ENCODE results near the gene DSCAML1.
"Not testable (repeated sequence)": the region's sequence is repeated elsewhere in the genome, so short reads cannot be mapped to it uniquely, and the experiment has no call there.

The DSCAML1 gene

DNA sequence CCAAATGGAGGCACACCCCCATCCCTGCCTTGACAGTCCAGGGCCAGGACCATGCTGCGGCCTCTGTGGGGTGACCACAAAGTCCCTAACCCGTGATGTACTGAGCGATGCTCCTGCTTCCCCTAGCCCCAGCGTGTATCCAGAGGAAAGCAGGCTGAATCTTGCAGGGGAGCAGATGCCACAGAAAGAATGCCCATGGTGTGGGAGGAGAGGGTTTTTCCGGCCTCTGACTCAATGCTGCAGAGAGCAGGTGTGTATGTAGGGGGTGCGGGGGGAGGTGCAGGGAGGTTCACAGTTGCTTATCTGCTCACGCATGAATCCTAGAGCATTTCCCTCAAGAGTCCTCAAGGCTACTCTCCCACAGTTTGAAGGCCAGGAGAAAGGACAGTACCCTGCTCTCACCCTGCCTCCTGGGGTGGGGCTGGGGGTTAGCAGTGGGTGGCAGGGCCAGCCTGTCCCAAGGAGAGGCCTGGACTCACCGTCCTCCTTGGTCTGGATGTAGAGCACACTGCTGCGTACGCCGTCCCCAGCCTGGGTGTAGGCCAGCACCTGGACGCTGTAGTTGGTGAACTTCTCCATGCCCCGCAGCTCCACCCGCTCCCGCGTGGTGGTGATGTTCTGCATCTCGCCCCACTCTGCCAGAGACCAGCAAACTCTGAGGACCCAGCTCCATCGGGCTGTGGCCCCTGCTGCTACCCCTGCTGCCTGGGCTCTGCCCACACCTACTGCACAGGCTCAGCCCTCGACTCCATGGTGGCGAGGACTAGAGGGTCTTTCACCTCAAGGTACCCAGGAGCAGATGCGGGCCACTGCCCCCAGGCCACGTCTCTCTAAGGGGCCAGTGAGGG, 338.5 kb downstream of the DSCAML1 start:
- DNase-seq = peak; percentile 43 to 69

DNA sequence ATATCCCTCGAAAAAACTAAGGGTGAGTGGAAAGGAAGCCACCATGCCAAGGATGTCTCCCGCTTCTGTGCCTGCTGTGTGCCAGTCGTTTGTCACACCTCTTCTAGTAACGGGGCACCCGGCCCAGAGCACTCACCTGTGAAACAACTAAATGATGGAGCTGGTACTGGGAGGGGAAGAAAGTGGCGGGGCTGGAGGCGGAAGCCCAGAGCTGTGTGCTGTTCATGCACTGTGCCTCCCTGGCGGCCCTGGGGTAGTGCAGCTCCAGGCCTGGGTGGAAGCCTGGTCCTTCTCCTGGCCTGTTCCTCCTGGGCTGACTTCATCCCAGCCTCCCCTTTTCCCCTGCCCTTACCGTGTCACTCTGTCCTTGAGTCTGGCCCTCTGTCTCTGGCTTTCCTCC, 339.2 kb downstream of the DSCAML1 start:
- peak; percentile 38 to 43 for DNase-seq

DNA sequence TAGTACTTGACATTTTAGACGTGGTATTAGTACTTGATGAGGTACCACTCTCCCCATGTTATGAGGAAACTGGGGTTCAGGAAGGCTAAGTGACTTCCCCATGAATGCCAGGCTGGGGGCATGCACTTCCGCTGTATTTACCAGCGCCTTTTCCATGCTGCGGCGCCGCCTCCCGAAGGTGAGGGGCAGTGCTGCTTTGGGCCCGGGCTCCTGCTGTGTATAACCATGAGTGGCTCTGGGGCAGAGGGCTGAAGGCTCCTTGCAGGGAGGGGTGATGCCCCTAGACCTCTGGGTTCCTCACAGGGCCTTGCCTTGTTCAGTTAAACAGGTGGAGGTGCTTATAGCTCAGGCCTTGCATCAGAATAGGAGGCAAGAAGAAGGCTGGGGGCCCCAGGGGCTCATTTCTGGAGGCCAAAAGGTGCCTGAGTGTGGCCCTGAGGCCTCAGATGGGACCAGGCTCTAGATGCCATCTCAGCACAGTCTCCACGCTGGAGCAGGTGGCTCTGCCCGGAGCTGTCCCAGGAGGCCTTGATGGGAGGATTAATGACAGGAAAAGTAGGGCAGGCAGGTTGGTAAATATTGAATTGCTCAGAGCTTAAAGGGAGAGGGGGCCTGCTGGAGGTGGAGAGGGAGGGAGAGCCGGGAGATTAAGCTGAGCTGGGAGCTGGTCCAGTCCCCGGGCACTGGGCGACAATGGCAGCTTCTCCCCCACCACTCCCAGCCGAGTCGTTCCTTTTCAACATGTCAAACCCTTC, 339.8 kb downstream of the DSCAML1 start:
- peak; percentile 58 to 72 for DNase-seq

DNA sequence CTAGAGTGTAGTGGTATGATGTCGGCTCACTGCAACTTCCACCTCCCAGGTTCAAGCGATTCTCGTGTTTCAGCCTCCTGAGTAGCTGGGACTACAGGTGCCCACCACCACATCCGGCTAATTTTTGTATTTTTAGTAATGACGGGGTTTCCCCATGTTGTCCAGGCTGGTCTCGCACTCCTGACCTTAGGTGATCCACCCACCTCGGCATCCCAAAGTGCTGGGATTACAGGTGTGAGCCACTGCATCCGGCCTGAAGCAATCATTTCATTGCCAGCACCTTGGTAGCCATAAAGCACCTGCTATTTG, 340.3 kb downstream of the DSCAML1 start:
- DNase-seq = not testable (repeated sequence)

DNA sequence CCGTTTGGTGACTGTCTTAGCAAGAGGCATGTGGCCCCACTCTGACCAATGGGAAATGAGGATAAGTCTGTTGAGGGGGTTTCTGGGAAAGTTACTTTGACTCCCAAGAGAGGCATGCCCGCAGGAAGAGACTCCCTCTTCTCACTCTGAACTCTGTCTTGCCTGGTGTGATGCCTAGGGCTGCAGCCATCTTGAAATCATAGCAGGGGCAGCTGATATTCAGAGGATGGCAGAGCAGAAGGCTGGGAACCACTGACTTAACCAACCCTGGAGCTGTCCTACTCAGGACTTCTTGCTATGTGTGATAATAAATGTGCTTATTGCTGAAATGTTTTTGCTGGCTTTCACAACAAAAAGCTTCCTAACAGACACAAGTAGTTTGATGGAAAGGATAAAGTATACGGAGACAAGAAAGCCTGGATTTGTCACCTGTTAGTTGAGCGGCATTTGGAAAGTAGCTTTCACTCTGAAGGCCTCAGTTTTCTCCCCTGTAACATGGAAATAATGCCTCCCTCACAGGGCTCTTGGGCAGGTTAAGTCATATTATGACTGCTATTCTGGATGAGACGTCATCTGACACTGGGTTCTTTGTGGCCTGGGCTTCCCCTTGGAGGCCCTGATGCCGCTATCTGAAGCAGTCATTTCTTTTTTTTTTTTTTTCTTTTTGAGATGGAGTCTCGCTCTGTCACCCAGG, 340.8 kb downstream of the DSCAML1 start:
- DNase-seq = no peak

DNA sequence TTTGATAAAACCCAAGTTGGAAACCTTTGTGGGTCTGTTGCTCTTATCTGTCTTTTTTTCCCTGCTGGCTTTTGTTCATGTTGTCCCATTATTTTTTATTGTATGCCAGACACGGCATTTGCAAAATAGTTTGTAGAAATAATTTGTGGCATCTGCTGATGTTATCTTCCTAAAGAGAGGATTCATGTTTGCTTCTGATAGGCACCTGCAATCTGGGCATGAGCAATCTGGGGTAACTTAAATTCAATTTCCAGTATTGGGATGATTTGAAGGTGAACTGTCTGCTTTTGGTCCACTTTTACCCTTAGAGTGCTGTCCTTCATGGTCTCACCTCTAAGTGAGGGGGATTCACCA, 342.5 kb downstream of the DSCAML1 start:
- DNase-seq = no peak

DNA sequence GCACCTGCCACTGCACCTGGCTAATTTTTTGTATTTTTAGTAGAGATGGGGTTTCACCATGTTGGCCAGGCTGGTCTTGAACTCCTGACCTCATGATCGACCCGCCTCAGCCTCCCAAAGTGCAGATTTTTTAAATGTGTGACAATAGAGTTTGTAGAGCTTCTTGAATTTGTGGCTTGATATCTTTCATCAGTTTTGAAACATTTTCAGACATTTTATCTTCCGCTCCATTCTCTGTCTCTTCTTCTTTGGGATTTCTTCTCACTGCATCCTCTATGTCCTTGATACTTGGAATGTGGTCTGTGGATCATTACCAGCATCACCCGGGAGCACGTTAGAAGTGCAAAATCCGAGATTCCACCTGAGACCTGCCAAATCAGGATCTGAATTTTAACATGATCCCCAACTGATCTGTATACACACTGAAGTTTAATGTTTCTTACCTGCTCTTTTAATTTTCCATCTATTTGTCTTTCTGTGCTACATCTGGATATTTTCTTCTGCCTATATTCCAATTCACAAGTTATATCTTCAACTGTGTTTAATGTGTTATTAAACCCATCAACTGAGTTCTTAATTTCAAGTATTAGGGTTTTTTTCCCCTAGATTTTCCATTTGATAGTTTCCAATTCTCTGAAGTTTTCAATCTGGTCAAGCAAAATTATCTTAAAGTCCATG, 343.0 kb downstream of the DSCAML1 start:
- DNase-seq = no peak

DNA sequence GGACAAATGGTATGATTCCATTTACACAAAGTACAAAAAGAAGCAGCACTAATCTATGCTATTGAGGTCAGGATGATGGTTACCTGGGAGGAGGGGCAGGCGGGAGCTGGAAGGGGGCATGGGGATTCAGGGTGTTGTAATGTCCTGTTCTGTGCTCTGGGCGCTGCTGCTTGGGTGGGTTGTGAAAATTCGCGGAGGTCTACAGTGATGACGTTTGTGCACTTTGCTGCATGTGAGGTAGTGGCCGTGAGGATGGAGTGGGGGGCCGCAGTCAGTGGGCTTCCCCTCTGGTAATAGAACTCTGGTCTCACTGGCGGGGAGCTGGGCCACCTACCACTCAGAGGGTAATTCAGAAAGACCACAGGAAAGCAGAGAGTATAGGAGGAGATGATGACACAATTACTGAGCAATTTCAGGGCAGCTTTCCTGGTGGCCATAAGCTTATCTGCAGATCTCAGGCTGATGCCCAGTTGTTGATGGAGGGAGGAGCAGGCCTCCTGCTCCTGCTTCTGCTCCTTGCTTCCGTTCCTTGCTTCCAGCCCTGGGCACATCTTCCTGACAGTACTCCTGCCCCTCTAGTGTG, 347.8 kb downstream of the DSCAML1 start:
- no peak for DNase-seq

DNA sequence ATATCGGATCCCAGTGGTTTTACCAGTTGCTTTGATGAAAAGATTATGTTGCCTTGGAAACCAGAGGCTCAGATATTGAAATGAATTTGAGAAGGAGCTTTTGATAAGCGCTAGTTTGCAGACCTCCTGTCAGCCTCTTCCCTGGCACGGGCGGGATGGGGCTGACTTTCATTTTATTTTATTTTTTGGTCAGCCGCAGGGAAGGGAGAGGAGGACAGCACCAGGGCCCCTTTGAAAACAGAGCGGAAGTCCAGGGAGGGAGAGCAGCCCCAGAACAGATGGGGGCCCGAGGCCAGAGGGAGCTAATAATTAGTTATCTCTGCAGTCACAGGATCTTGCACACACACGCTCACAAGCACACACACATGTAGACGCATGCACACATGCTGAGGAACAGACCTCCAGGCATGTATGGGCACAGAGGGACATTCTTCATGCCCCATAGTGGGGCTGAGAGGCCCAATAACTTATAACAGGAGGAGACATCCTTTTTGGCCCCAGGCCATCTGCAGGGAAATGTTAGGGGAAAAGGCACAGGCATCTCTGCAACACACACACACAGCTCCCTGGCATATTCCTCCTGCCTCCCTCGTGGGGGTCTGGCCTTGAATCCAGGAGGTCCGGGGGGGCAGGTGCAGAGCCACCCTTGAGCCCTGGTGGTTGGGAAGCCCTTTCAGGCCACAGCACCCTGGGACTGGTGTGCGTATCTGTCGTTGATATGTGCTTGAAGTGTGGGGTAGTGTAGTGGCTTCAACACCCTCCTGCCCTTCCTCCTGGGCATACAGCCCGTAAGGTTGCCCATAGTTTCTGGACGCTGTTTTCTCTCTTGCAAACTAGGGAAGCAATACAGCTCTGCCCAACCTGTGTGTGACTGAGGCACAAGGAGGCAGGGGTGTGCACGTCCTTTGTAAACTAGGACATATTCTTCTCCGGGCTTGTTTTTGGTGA, 352.0 kb downstream of the DSCAML1 start:
- no peak for DNase-seq

DNA sequence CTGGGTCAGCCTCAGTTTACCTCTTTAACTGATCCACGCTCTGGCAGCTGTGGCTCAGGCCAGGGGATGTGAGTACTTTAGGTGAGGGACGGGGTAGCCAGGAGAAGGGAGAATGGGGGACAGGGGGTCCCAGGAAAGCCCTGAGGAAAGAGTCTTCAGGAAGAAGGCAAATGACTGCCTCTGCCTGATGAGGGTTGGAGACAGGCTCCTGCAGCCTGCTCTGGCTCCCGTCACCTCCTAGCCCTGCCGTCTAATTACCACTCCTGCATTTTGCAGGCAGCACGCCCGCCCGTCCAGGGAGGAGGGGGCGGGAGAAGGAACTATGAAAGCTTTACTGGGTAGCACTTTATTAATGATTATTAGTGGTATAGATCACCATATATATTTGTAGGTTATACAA, 352.8 kb downstream of the DSCAML1 start:
- no peak for DNase-seq

DNA sequence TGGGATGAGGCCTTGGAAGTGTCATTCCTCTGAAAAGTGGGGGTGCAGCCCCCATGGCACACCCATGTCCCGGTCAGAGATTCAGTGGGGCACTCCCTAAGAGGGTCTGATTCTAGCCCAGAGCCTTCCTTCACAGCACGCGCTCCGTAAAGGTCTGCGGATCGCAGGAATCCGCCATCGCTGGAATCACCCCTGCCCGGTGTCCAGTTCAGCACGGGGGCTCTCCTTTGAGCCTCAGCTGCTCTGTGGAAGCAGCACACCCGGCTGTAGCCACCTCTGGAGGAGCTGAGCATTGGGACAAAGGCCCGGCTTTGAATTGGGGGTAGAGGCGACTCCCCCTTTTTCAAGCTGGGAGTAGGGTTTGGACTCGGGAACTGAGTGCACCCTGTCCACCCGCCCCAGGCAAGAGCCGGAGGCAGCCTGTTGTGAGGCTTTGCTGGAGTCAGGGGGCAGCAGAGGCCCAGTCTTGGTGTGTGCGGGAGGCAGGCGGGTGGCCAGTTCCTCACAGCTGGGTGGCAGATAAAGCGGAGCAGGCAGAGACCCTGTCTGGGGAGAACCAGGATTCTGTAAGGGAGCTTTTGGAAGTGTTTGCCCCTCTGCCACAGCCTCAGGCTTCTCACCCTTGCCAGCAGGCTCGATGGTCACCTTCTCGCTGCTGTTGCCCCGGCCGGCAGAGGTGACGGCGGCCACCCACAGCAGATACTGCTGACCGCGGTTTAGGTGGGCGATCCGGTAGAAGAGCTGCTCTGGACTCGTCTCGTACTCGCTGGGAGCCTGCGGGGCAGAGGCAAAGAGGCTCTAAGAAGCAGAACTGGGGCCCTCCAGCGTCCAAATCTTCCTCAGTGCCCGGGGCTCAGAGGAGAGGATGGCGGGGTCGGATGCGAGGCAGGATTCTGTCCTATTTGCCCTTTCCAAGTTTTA, 353.5 kb downstream of the DSCAML1 start:
- DNase-seq = peak; percentile 56 to 61

DNA sequence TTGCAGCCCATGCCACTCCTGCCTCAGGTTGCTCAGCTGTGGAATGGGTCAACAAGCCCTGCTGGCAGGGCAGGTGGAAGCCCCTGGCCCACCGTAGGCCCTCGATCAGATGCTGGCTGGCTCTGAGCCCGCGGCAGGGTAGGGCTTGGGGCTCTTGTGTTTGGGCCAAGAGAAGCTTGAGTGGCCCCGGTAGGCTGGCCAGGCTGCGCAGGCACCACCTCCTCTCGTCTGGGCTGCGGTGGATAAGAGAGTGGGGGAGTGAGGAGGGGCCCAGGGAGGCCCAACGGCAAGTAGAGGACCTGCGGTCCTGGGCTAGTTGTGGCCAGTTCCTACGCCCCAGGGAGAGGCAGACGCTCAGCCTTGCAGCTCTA, 354.2 kb downstream of the DSCAML1 start:
- no peak for DNase-seq

DNA sequence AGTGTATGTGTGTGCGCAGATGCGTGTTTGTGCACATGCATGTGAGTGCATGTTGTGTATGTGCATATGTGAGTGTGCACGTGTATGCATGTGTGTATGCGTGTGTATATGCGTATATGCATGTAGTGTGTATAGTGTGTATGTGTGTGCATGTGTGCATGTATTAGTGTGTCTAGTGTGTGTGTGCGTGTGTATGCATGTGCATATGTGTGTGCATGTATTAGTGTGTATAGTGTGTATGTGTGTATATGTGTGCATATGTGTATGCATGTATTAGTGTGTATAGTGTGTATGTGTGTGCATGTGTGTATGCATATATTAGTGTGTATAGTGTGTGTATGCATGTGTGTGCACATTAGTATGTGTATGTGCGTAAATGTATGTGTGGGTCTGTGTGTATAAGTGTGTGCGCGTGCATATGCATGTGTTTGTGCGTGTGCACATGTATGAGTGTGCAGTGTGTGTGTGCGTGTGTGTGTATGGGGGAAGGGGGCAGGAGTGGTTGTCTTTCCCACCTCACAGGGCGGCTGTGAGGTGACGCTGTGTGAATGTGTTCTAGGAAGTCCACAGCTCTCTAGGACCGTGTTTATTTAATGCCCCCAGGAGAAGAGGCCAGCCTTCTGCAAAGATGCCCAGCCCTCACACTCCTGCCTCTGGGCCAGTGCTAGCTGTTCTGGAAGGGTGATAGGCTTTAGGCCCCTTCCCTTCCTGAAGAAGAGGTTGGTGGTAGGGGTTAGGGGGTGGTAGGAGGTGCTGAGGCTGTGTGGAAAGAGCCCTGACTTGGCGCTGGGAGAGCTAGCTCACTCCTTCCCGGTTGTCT, 354.8 kb downstream of the DSCAML1 start:
- no peak for DNase-seq

DNA sequence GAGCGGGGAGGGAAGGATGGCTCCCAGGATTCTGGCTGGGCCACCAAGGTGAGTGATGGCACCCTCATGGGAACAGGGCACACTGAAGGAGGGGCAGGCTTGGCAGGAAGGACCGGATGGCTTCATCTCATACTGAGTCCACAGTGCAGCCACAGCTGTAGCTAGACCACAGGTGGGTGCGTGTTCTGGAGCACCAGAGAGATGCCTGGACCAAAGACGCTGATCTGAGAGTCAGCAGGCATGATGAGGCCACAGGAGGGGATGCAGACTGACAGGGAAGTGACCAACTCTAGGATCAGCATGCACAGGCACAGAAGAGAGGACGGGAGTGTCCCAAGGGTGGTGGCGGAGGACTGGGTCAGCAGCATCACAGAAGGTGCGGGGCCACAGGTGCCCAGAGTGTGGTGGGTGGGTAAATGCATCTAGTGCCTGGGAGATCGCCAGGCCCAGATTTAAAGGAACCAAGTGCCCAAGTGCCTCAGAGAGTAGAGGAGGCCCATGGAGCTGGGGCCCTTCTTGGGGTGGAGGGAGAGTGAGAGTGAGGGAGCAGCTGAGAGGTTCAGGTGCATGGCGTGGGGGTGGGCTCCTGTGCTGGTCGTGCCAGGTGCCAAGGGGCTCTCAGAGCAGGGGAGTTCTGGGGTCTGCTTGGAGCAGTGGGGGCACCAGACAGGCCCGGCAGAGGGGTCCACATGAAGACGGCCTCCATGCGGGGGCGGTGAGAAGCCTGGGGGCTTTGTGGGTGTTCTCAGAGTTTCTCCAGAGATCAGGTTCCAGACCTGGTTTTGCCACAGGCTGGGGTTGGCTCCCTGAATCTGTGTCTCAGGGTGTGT, 355.7 kb downstream of the DSCAML1 start:
- no peak for DNase-seq

DNA sequence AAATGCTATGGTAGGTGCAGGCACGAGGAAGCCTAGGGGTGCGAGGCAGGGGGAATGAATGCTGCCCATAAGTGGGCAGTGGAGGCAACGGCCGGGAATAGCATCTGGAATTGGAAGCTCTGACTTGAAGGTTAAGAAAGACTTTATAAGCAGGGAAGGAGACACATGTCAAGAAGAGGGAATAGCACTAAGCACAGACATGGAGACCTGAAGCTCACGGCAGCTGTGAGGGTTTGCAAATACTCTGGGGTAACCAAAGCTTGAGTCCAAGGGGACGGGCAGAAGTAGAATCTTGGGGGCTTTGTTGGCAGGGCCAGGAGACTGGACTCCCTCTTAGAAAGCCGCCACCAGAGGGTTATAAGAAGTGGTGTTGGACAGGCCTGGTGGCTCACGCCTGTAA, 356.8 kb downstream of the DSCAML1 start:
- DNase-seq = no peak

DNA sequence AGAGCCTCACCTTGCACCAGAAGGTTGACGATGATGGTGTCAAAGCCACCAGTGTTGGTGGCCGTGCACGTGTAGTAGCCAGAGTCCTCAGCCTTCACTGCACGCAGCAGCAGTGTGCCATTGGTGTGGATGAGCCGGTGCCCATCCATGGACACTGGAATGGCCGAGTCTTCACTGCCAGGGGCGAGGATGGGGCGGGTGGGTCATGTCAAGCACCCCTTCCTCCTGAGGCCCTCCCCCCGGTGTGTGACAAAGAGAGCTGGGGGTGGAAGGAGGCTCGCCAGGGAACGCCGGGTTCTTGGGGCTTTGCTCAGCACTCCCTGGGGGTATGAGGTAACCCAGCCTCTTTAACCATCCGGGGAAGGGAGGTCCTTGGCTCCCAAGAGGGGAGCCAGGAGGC, 357.8 kb downstream of the DSCAML1 start:
- no peak for DNase-seq

DNA sequence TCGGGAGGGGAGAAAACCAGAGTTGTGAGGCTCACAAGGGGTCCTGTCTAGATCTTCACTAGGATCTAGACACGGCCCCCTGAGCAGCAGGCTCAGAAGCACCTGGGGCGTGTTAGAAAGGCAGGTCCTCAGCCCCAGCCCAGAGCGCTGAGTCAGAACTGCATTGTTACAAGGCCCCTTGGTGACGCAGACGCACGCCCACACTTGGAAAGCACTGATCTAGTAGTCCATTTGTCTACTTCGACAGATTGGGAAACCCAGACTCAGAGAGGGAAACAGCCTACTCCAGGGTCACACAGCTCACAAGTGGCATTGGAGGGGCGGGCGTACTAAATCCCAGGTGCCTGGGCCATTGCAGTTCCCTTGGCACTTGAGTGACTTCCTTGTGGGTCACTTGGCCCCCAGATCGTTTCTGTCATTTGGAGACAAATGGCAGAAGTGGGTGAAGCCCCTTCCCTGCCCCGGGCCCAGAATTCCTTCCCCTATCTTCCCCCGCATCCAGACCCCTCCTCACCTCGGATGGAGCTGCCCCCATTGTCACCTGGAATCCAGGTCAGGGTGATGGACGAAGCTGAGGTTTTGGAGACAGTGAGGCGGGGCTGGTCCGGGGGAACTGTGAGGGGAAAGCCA, 358.5 kb downstream of the DSCAML1 start:
- DNase-seq = no peak

DNA sequence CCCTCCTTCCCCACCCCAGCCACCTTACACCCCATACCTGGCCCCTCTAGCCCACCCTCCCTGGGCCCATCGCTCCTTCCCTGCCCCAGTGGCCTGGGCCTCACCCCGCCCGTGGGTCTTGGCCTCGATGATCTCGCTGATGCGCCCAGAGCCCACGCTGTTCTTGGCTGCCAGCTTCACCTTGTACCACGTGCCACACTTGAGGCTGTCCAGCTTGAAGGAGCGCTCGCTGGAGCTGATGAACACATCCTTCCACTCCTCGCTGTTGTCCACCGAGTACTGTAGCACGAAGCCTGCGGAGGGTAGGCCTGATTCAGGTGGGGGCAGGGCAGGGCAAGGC, 359.3 kb downstream of the DSCAML1 start:
- no peak for DNase-seq
